ENCODE results near the gene CGGBP1. TPM values are rescaled to one million over a fixed set of nuclear protein-coding genes. Genes with fewer than 3 reads are reported as not detected.
A peak's percentile ranks its signal among the peaks of the same experiment; 100 is the strongest.
"Not testable (repeated sequence)": the region's sequence is repeated elsewhere in the genome, so short reads cannot be mapped to it uniquely, and the experiment has no call there.

The CGGBP1 gene
- total RNA-seq, 1 experiment from 2014 or later = 83.6 TPM

GRCh38 chr3:88019024-88019423, 39.8 kb downstream of the CGGBP1 start:
- Histone ChIP-seq H3K27ac (no peak overlapping the region), H3K27me3 (no peaks in the 10 kb centered on the region), H3K9me3 (replicated peaks) (no peaks in the 10 kb centered on the region), H3K36me3 (no peaks in the 10 kb centered on the region), H3K4me3 (no peak overlapping the region), H3K4me1 (no peaks in the 10 kb centered on the region)
- DNase-seq = peak in 1 of 2 experiments; percentile 34

- not testable (repeated sequence) for H3K27me3 ChIP-seq; H3K36me3 ChIP-seq; H3K4me1 ChIP-seq; H3K9me3 ChIP-seq (replicated peaks); H3K4me3 ChIP-seq; DNase-seq; H3K27ac ChIP-seq
Observed at GRCh38 chr3:88015656-88016055, 43.1 kb downstream of the CGGBP1 start.

- H3K27me3 ChIP-seq = no peaks in the 10 kb centered on the region
- no peak overlapping the region for H3K4me3 ChIP-seq
- H3K36me3 ChIP-seq = no peaks in the 10 kb centered on the region
- H3K27ac ChIP-seq = no peak overlapping the region
- DNase-seq = no peak
- no peaks in the 10 kb centered on the region for H3K4me1 ChIP-seq
- H3K9me3 ChIP-seq (replicated peaks) = no peaks in the 10 kb centered on the region
Observed at GRCh38 chr3:88013592-88013991, 45.2 kb downstream of the CGGBP1 start.

- Histone ChIP-seq H3K27ac (no peak overlapping the region), H3K9me3 (replicated peaks) (no peaks in the 10 kb centered on the region)
Observed at GRCh38 chr3:88010810-88011209, 48.0 kb downstream of the CGGBP1 start.

GRCh38 chr3:88009066-88009465, 49.7 kb downstream of the CGGBP1 start:
- Histone ChIP-seq H3K9me3 (replicated peaks) (no peaks in the 10 kb centered on the region), H3K27me3 (no peaks in the 10 kb centered on the region), H3K4me1 (no peaks in the 10 kb centered on the region), H3K27ac (no peak overlapping the region), H3K36me3 (no peaks in the 10 kb centered on the region), H3K4me3 (no peak overlapping the region)
- DNase-seq = no peak

More at GRCh38 chr3:88010810-88011209, 48.0 kb downstream of the CGGBP1 start:
- Histone ChIP-seq H3K4me3 (no peak overlapping the region), H3K27me3 (no peaks in the 10 kb centered on the region), H3K4me1 (no peaks in the 10 kb centered on the region), H3K36me3 (no peaks in the 10 kb centered on the region)
- no peak for DNase-seq

- Histone ChIP-seq H3K27ac (no peak overlapping the region), H3K9me3 (replicated peaks) (no peaks in the 10 kb centered on the region), H3K4me3 (no peak overlapping the region), H3K36me3 (no peaks in the 10 kb centered on the region), H3K4me1 (no peaks in the 10 kb centered on the region), H3K27me3 (no peaks in the 10 kb centered on the region)
- DNase-seq = peak in 1 of 2 experiments; percentile 29
Observed at GRCh38 chr3:88005066-88005465, 53.7 kb downstream of the CGGBP1 start.

- Histone ChIP-seq H3K27me3 (no peaks in the 10 kb centered on the region), H3K4me1 (no peaks in the 10 kb centered on the region), H3K27ac (no peak overlapping the region), H3K9me3 (replicated peaks) (no peaks in the 10 kb centered on the region), H3K36me3 (no peaks in the 10 kb centered on the region), H3K4me3 (no peak overlapping the region)
- DNase-seq = peak in 1 of 2 experiments; percentile 57
Observed at GRCh38 chr3:88003115-88003755, 55.6 kb downstream of the CGGBP1 start.

- Histone ChIP-seq H3K4me1 (no peaks in the 10 kb centered on the region), H3K36me3 (no peaks in the 10 kb centered on the region), H3K27ac (no peak overlapping the region), H3K9me3 (replicated peaks) (no peaks in the 10 kb centered on the region), H3K4me3 (no peak overlapping the region), H3K27me3 (no peaks in the 10 kb centered on the region)
- no peak for DNase-seq
Observed at GRCh38 chr3:88002448-88002847, 56.4 kb downstream of the CGGBP1 start.

Other genes with a start within 250 kb of the CGGBP1 start
- 13.1 and 14.1 TPM in 2 replicates for gene ZNF654, start 250 bp upstream of the CGGBP1 start, total RNA-seq (2014; rRNA removed; shearing (Covaris generic))
- 29.4 and 30.2 TPM in 2 replicates for gene C3orf38, start 91.0 kb upstream of the CGGBP1 start, total RNA-seq (2014; rRNA removed; shearing (Covaris generic))